GM19395 (cell line): ENCODE data around the gene TRUB2.
"Not testable (repeated sequence)": the region's sequence is repeated elsewhere in the genome, so short reads cannot be mapped to it uniquely, and the experiment has no call there.

Experiments used
- ATAC-seq: cut with Tn5 transposase; IDR thresholded peaks from one replicate; pipeline ENCODE4 v1.9.1; 2021; ENCODE audit warnings: mild to moderate bottlenecking, moderate library complexity; ENCODE audit not compliant: unreplicated experiment

TRUB2 gene

GRCh38 chr9:128304136-128304970, 17.9 kb downstream of the TRUB2 start:
- ATAC-seq = no peak

GRCh38 chr9:128298535-128299482, 23.4 kb downstream of the TRUB2 start:
- no peak for ATAC-seq

- ATAC-seq = no peak
Measured at GRCh38 chr9:128297221-128297773, 24.9 kb downstream of the TRUB2 start.

DNA sequence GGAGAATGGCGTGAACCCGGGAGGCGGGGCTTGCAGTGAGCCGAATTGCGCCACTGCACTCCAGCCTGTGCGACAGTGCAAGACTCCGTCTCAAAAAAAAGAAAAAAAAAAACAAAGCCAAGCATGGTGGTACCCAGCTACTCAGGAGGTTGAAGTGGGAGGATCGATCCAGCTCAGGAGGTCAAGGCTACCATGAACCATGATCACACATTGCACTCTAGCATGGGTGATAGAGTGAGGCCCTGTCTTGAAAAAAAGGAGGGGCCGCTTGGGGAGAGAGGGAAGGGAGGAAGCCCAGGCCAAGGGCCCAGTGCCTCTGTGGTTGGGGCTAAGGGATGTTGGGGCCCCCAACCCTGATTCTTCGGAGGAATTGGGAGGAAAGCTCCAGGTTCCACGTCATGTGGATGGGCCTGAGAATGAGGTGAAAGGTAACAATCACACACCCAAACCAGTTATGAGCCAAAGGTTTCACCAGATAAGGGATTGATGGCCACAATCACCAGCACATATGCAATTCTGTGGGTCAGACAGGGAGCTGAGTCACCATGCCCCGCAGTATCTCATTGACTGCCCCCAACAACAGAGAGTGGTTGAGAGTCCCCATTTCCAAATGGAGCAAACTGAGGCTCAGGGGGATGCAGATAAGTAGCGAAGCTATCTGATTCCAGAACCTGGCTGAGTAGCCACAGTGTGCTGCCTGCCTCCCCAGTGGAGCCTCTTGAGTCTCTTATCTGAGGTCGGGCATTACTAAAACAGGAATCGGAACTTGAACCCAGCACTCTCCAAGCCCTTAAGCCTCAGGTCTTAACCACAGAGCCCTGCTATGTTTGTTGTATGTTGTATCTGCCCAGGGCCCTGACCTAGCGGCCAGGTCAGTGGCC, 25.7 kb downstream of the TRUB2 start:
- no peak for ATAC-seq

DNA sequence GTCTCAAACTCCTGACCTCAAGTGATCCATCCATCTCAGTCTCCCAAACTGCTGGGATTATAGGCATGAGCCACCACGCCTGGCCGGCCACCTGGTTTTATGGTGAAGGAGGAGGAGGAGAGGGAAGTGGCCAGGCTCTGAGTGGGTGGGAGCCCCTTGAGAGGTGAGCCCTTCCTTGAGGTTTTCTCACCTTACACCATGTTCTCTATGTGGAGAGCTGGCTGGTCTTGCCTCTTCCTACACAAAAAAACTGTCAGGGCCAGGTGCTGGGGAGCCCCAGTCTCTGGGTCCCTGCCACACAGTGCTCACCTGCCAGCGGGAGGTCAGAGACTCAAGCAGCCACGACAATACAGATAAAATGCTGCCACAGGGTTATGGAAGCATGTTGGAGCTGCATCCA, 28.1 kb downstream of the TRUB2 start:
- ATAC-seq = no peak

DNA sequence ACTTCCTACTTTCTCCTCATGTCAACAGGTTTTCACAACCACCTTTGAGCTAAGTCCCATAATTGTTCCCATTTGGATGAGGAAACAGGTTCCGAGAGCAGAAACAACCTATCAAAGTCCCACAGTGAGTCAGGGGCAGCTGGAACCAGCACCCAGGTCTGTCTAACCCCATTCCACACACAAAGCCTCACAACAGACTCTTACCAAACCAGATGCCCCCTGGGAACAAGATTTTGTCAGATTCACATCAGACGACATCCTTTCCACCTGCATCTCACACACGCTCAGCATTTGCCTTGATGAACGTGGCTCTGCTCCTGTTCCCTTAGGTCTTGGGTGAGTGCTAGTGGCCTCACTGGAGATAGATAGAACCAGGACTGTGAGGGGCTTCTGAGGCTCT, 29.2 kb downstream of the TRUB2 start:
- no peak for ATAC-seq

DNA sequence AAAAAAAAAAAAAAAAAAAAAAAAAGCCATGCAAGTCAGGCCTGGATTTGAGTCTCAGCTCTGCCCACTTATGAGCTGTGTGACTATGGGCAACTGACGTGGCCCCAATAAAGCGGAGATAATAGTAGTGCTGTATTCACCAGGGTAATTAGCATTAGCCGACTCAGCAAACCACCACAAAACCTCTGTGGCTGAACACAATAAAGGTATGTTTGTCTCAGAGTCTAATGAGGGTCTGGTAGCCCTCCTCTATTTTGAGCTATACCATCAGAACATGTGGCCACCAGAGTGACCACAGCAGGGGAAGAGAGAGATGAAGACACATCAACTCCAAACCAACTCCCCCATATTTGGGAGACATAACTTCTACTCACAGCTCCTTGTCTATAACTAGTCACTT, 30.2 kb downstream of the TRUB2 start:
- no peak for ATAC-seq

DNA sequence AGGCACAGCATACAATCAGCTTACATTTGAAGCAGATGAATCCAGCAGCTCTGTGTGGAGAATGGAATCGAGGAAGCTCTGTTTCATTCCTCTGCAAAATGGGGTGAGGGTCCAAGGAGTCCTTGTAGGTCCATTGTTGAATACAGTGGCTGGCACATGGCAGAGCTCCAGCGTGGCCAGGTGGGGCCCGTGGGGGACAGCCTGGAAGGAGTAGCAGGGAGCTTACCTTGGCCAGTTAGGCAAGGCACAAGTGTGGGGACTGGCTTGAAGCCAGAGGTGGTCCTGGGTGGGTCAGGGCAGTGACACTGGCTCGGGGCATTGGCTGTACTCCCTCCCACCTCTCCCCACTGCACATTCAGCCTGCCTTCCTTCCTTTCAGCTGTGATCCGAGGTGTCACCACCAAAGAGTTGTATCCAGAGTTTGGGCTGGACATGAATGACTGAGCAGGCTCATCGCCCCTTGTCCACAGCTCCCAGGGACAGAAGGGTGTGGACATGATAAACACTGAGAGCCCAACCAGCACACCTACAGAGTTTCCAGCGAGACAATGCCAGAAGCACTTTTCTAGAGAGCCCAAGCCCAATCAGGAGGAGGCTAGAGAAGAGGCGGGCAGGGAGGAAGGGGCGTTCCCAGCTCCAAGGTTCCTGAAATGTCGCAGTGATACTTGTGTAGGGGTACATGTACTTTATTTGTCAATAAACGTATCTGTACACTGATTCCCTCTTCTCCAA, 33.8 kb downstream of the TRUB2 start:
- ATAC-seq = no peak

DNA sequence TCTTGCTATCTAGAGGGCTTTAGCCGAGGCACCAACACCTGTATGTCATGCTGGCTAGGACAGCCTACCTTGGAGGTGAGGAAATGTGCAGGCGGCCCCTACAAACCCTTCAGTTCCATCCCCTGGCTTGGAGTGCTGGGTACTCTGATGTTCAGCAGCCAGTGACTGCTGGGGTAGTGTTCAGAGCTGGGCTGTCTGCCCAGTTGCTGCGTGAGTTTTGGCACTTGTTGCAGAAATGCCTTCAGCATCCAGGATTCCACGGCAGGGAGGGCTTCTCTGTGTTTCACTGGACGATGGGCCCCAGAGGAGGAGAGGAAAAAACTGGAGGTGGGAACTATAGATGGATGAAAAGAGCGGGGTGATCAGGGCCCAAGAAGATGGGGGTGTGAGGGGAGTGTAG, 35.8 kb downstream of the TRUB2 start:
- ATAC-seq = no peak

DNA sequence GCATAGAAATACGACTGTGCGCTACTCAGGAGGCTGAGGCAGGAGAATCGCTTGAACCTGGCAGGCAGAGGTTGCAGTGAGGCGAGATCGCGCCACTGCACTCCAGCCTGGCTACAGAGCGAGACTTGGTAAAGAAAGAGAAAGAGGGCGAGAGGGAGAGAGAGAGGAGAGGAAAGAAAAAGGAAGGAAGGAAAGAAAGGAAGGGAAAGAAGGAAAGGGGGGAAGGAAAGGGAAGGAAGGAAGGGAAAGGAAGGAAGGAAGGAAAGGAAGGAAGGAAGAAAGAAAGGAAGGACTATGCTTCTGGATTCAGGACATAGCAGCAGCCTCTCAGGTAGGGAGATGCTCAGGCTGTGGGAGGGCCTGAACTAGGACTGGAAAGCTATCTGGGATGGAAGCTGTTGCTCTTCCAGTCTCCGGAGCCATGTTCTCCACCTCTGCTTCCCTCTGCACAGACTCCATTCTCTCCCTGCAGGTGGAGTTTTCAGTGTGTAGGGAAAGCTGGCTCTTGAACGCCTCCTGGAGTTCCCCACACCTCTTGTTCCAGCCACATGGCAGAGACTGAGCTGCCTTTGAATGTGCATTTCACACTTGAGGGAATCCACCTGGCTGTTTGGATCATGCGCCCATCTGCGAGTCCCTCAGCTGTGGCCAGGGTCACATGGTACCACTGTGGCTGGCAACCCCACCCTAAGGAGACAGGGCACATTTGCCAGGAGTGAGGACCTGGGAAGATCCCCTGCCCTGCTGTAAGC, 37.0 kb downstream of the TRUB2 start:
- ATAC-seq = no peak

DNA sequence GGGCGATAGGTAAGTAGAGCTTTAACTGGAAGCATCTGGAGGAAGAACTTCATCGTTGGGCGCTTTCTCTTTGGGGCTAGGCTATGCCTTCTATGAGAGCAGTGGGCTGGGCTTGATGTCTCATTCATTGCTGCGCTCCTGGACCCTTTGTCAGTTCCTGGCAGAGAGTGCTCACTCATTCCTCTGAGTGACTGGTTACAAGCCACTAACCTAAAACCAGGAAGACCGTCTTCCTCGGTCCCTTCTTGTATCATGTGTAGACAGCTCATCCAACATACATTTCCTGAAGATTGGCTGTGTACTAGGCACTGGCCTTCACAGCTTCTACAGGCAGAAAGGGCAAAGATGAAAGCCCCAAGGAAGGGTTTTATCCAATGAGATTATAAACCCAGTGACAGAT, 39.7 kb downstream of the TRUB2 start:
- ATAC-seq = no peak

- no peak for ATAC-seq
Measured at GRCh38 chr9:128280084-128280622, 42.1 kb downstream of the TRUB2 start.

DNA sequence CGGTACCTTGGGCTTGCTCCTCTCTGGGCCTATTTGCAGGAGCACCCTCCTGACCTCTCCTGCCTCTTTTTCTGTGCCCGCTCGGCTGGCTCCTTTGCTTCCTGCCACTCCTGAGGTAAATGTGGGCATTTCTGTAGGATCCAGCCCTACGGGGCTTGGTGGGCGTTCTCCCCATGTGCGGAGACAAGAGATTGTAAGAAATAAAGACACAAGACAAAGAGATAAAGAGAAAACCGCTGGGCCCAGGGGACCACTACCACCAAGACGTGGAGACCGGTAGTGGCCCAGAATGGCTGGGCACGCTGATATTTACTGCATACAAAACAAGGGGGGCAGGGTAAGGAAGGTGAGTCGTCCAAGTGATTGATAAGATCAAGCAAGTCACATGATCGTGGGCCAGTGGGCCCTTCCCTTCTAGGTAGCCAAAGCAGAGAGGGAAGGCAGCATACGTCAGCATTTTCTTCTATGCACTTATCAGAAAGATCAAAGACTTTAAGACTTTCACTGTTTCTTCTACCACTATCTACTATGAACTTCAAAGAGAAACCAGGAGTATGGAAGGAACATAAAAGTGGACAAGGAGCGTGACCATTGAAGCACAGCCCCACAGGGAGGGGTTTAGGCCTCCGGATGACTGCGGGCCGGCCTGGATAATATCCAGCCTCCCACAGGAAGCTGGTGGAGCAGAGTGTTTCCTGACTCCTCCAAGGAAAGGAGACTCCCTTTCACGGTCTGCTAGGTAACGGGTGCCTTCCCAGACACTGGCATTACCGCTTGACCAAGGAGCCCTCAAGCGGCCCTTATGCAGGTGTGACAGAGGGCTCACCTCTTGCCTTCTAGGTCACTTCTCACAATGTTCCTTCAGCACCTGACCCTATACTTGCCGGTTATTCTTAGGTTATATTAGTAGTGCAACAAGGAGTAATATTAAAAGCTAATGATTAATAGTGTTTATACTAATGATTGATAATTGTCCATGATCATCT, 42.9 kb downstream of the TRUB2 start:
- not testable (repeated sequence) for ATAC-seq

GRCh38 chr9:128276574-128277270, 45.5 kb downstream of the TRUB2 start:
- no peak for ATAC-seq

DNA sequence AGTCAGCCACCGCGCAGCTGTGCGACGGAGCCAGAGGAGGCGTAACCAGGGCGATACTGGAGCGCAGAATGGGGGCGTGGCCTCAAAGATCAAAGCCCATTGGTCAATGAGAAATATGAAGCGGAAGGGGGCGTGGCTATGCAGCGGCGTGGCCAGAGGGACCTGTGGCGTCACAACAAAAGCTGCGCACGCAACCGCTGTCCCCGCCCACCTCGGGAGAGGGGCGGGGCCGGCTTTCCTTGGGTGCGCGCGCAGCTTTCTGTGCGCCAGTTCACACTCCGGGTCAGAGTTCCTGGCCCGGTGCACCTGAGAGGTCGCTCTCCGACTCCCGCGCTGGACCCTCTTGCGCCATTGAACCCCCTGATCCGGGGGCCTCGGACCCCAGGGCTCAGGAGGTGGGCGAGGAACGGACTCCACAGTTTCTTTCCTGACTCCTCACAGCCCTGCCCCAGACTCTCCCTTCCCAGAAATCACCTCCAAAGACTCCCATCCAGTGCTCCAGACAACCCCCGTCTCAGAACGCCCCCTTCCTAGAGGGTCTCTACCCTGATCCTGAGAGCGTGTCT, 46.2 kb downstream of the TRUB2 start, which contains the start of gene SWI5:
Gene SWI5, plus strand, starts transcription at position 269 of the 566 bp plus-strand sequence.
- peak; percentile 96 for ATAC-seq

DNA sequence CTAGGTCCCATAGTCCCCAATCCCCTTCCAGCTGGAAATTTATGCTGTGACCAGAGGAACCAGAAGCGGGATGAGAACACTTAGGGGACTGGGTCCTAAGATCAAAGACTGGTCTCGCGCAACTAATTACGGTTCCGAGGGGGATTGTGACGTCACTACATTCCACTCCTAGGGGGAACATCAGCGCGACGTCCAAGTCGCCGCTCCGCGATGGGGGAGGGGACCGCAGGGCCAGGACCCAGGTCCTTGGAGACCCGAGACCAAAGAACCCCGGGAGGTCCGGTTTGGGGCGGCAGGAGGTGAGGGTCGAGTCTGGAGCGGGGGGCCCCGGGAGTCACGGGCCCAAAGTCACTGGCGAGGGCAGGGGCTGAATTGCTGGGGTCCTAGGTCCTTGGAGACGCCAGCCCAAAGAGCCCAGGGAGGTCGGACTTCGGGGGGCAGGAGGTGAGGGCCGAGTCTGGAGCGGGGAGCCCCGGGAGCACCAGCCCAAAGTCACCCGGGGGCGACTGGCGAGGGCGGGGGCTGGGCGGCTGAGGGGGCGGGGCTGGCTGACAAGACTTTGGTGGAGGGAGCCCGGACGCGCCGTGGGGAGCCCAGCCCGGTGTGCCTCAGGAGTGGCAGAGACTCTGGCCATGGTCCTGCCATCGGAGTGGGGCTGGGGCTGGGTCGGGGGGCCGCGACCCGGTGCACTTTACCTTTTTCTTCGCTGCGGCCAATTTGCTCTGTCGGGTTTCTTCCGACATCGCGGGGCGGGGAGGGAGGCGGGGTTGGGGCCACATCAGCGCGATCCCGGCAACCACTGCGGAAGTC, 46.8 kb downstream of the TRUB2 start, which contains the start of gene GOLGA2:
Gene GOLGA2, minus strand, starts transcription at position 810 of the 810 bp plus-strand sequence. Its CDS starts 31 bp downstream, at position 779.
- peak; percentile 65 for ATAC-seq
